H1 (cell line): Measurements from ENCODE around the gene SUMF1. TPM values are rescaled to one million over a fixed set of nuclear protein-coding genes. Genes with fewer than 3 reads are reported as not detected.

Experiments
- CTCF ChIA-PET: fragments of 300-600 bp; sonication (Branson Sonifier 250); formaldehyde crosslinking; loops from one replicate; lab custom pipeline; 2021; ENCODE audit not compliant: partially characterized antibody; lab: Charles Lee
- POLR2A ChIA-PET: fragments of 300-600 bp; sonication (Branson Sonifier 250); formaldehyde crosslinking; loops from one replicate; lab custom pipeline; 2021; ENCODE audit warnings: inconsistent platforms; ENCODE audit not compliant: partially characterized antibody; lab: Charles Lee
- DNase-seq, 2 experiments: peaks; one replicate each; pipeline versions ENCODE4 v3.0.0 to v3.0.0-alpha.2; 2010 to 2022; ENCODE audit warnings: low spot score in 2 of 2, low read depth in 1 of 2, mixed read lengths in 1 of 2
- FAIRE-seq: peaks from 2 replicates; lab custom pipeline; 2011; peaks lifted over from hg19 to GRCh38; lab: Jason Lieb, UNC
- H2AFZ ChIP-seq: 2 replicates; pipeline ENCODE4 v1.8.1; 2012; ENCODE audit warnings: low read length, inconsistent platforms
- H2AK5ac ChIP-seq: 2 replicates; pipeline ENCODE4 v1.6.1; 2013; ENCODE audit warnings: low read depth, low read length
- H2BK120ac ChIP-seq: replicated peaks from 2 replicates; pipeline ENCODE3; 2013; ENCODE audit warnings: low read depth, low read length, inconsistent platforms
- H2BK12ac ChIP-seq: 2 replicates; pipeline ENCODE4 v1.6.1; 2013; ENCODE audit warnings: low read depth, low read length
- H2BK15ac ChIP-seq: 2 replicates; pipeline ENCODE4 v1.6.1; 2013; ENCODE audit warnings: low read length
- H2BK20ac ChIP-seq: 2 replicates; pipeline ENCODE4 v1.6.1; 2013; ENCODE audit warnings: low read length
- H2BK5ac ChIP-seq: 2 replicates; pipeline ENCODE4 v1.6.1; 2013; ENCODE audit warnings: low read depth, low read length
- H3K14ac ChIP-seq: 2 replicates; pipeline ENCODE4 v1.6.1; 2013; ENCODE audit warnings: inconsistent platforms; ENCODE audit not compliant: insufficient read length
- H3K18ac ChIP-seq: 2 replicates; pipeline ENCODE4 v1.6.1; 2013; ENCODE audit warnings: low read length; ENCODE audit errors: extremely low read depth
- H3K23ac ChIP-seq: 2 replicates; pipeline ENCODE4 v1.6.1; 2013; ENCODE audit warnings: inconsistent platforms; ENCODE audit not compliant: insufficient read length
- H3K23me2 ChIP-seq: 2 replicates; pipeline ENCODE4 v1.6.1; 2013; ENCODE audit warnings: low read depth, low read length
- H3K27ac ChIP-seq: 2 replicates; pipeline ENCODE4 v1.6.1; 2011; ENCODE audit warnings: low read depth, low read length, inconsistent platforms
- H3K27me3 ChIP-seq, 4 experiments: replicated peaks in 1 of 4; 1 replicate in 1 of 4; 2 replicates in 3 of 4; pipeline versions ENCODE4 v1.6.1 to v1.8.1; 2011 to 2013; ENCODE audit warnings: low read length in 3 of 4, mild to moderate bottlenecking in 3 of 4, inconsistent platforms in 2 of 4, mixed read lengths in 2 of 4, moderate library complexity in 1 of 4; ENCODE audit not compliant: control insufficient read depth in 3 of 4, insufficient read depth in 3 of 4; ENCODE audit errors: extremely low read depth in 1 of 4
- H3K36me3 ChIP-seq, 4 experiments: 2 replicates each; pipeline versions ENCODE4 v1.6.1 to v1.8.1; 2011 to 2013; ENCODE audit warnings: mild to moderate bottlenecking in 4 of 4, low read length in 3 of 4, moderate library complexity in 2 of 4, control low read depth in 1 of 4, inconsistent platforms in 1 of 4; ENCODE audit not compliant: insufficient read depth in 4 of 4, control insufficient read depth in 2 of 4
- H3K4ac ChIP-seq: replicated peaks from 2 replicates; pipeline ENCODE3; 2013; ENCODE audit warnings: low read length, low read depth, mixed read lengths, inconsistent platforms; ENCODE audit not compliant: insufficient read length
- H3K4me1 ChIP-seq, 4 experiments: replicated peaks in 1 of 4; 1 replicate in 1 of 4; 2 replicates in 3 of 4; pipeline versions ENCODE4 v1.6.1 to v1.8.1; 2011 to 2013; ENCODE audit warnings: low read length in 3 of 4, inconsistent platforms in 2 of 4, mixed read lengths in 1 of 4; ENCODE audit not compliant: insufficient read depth in 4 of 4, control insufficient read depth in 3 of 4
- H3K4me2 ChIP-seq, 2 experiments: 2 replicates each; pipeline versions ENCODE4 v1.6.1 to v1.8.1; 2011 to 2013; ENCODE audit warnings: low read depth in 2 of 2, low read length in 2 of 2, control low read depth in 1 of 2, inconsistent platforms in 1 of 2, mild to moderate bottlenecking in 1 of 2; ENCODE audit not compliant: insufficient read depth in 1 of 2
- H3K4me3 ChIP-seq, 4 experiments: fragments of 200-600, 300-600 bp in 1 of 4; sonication (generic), shearing (Covaris generic), sonication (Bioruptor Twin) in 1 of 4; 2 replicates each; pipeline versions ENCODE4 v1.5.1 to v1.8.1; 2011 to 2016; ENCODE audit warnings: low read length in 4 of 4, low read depth in 3 of 4, control low read depth in 2 of 4, inconsistent platforms in 2 of 4, mild to moderate bottlenecking in 2 of 4, mixed read lengths in 1 of 4, moderate library complexity in 1 of 4; ENCODE audit not compliant: insufficient read depth in 2 of 4; ENCODE audit errors: extremely low read depth in 1 of 4
- H3K56ac ChIP-seq: replicated peaks from 2 replicates; pipeline ENCODE3; 2013; ENCODE audit warnings: low read depth, mild to moderate bottlenecking, mixed read lengths, low read length, inconsistent platforms; ENCODE audit not compliant: insufficient read length
- H3K79me1 ChIP-seq: 2 replicates; pipeline ENCODE4 v1.6.1; 2013; ENCODE audit warnings: low read depth, low read length, control low read depth
- H3K79me2 ChIP-seq, 2 experiments: 2 replicates each; pipeline versions ENCODE4 v1.6.1 to v1.8.1; 2012 to 2013; ENCODE audit warnings: low read length in 2 of 2, mild to moderate bottlenecking in 2 of 2, inconsistent platforms in 1 of 2; ENCODE audit not compliant: insufficient read depth in 2 of 2, control insufficient read depth in 1 of 2
- H3K9ac ChIP-seq, 4 experiments: replicated peaks in 1 of 4; 1 replicate in 1 of 4; 2 replicates in 3 of 4; pipeline versions ENCODE4 v1.6.1 to v1.8.1; 2011 to 2013; ENCODE audit warnings: low read depth in 3 of 4, low read length in 3 of 4, control low read depth in 2 of 4, mild to moderate bottlenecking in 2 of 4, moderate library complexity in 2 of 4, inconsistent platforms in 1 of 4; ENCODE audit errors: extremely low read depth in 1 of 4
- H3K9me3 ChIP-seq, 2 experiments: 2 replicates each; pipeline versions ENCODE4 v1.6.1 to v1.8.1; 2012 to 2013; ENCODE audit warnings: mild to moderate bottlenecking in 2 of 2, moderate library complexity in 2 of 2, control low read depth in 1 of 2, inconsistent platforms in 1 of 2, low read depth in 1 of 2, low read length in 1 of 2, mixed read lengths in 1 of 2; ENCODE audit not compliant: insufficient read depth in 2 of 2
- H4K20me1 ChIP-seq, 2 experiments: replicated peaks in 1 of 2; 2 replicates each; pipeline versions ENCODE3 to v1.8.1; 2011 to 2013; ENCODE audit warnings: inconsistent platforms in 2 of 2, low read length in 2 of 2, mild to moderate bottlenecking in 1 of 2; ENCODE audit not compliant: insufficient read depth in 2 of 2, control insufficient read depth in 1 of 2
- H4K5ac ChIP-seq: 2 replicates; pipeline ENCODE4 v1.6.1; 2013; ENCODE audit warnings: low read length, low read depth, mixed read lengths, inconsistent platforms; ENCODE audit not compliant: insufficient read length
- H4K8ac ChIP-seq: 2 replicates; pipeline ENCODE4 v1.8.0; 2013; ENCODE audit warnings: mild to moderate bottlenecking, moderate library complexity, low read length, inconsistent platforms; ENCODE audit not compliant: insufficient read depth; ENCODE audit errors: extremely low read depth
- H4K91ac ChIP-seq: replicated peaks from 2 replicates; pipeline ENCODE3; 2013; ENCODE audit warnings: low read length, mixed read lengths, inconsistent platforms; ENCODE audit not compliant: insufficient read length
- BACH1 ChIP-seq: IDR thresholded peaks from 2 replicates; pipeline ENCODE4 v1.6.1; 2012; ENCODE audit warnings: low read length, improper control_type of control experiment
- BRCA1 ChIP-seq: IDR thresholded peaks from 2 replicates; pipeline ENCODE4 v1.6.1; 2012; ENCODE audit warnings: low read depth, low read length, improper control_type of control experiment
- RNF2 ChIP-seq: fragments of 200-900, 300-1000 bp; sonication (generic); IDR thresholded peaks from 2 replicates; pipeline ENCODE4 v1.7.1; 2016; ENCODE audit warnings: borderline replicate concordance, low read depth, mild to moderate bottlenecking, antibody characterized with exemption, low read length; ENCODE audit not compliant: poor library complexity, severe bottlenecking; ENCODE audit errors: missing control alignments
- SIN3A ChIP-seq, 2 experiments: IDR thresholded peaks in 1 of 2; conservative IDR thresholded peaks in 1 of 2; 2 replicates each; pipeline ENCODE4 v1.6.1; 2011 to 2012; ENCODE audit warnings: low read length in 2 of 2, improper control_type of control experiment in 1 of 2, low read depth in 1 of 2, mild to moderate bottlenecking in 1 of 2
- SRF ChIP-seq: IDR thresholded peaks from 2 replicates; pipeline ENCODE4 v1.6.1; 2011; ENCODE audit warnings: mild to moderate bottlenecking, low read depth, low read length, moderate library complexity
- TCF12 ChIP-seq: IDR thresholded peaks from 2 replicates; pipeline ENCODE4 v1.6.1; 2011; ENCODE audit warnings: low read depth, mild to moderate bottlenecking, low read length
- WGBS, 2 experiments: shearing (Covaris generic) in 1 of 2; methylation state at CpG; one replicate each; pipeline versions ENCODE4 v1.1.6 to v1.1.7; 2013 to 2015; ENCODE audit warnings: low lambda C conversion rate in 2 of 2, mixed read lengths in 2 of 2, inconsistent platforms in 1 of 2, low coverage in 1 of 2, missing lambda C conversion rate in 1 of 2; ENCODE audit not compliant: insufficient replicate concordance in 2 of 2, insufficient coverage in 1 of 2, insufficient read length in 1 of 2; ENCODE audit errors: extremely low coverage in 1 of 2, missing lambda C conversion rate in 1 of 2; 5-methylcytosine and 5-hydroxymethylcytosine counted together
- polyA plus RNA-seq, 7 experiments: library from polyadenylated mRNA; depleted of rRNA in 3 of 7; stranded (reverse) in 5 of 7; unstranded in 2 of 7; fragments of >200 nt in 5 of 7; fragments of 200-250 nt in 2 of 7; gene quantifications; 1 replicate in 5 of 7; 2 replicates in 1 of 7; 4 replicates in 1 of 7; pipeline versions ENCODE4 v1.2.1 to v1.2.3, GENCODE V29; 2011 to 2013; ENCODE audit warnings: missing spikeins in 2 of 7, mixed read lengths in 2 of 7
- total RNA-seq: library from RNA; stranded (reverse); fragmentation: NEBNext Ultra II Directional; extraction: Animal tissue kit (Norgen Biotek cat#: 25700); gene quantifications from 2 replicates; pipeline ENCODE4 v1.2.1, GENCODE V29; 2021
- TF ChIP-seq, protein P1 (sequence below): IDR thresholded peaks from 2 replicates; pipeline ENCODE4 v1.6.1; 2012; ENCODE audit warnings: low read length, inconsistent platforms
- TF ChIP-seq, protein P2 (sequence below): IDR thresholded peaks from 2 replicates; pipeline ENCODE4 v1.6.1; 2011; ENCODE audit warnings: low read length, improper control_type of control experiment
- TF ChIP-seq, protein P3 (sequence below): IDR thresholded peaks from 2 replicates; pipeline ENCODE4 v1.6.1; 2011; ENCODE audit warnings: low read depth, mild to moderate bottlenecking, low read length; ENCODE audit not compliant: insufficient read depth

SUMF1 gene
- total and polyA plus RNA-seq, 2 of the 8 experiments (the other 6 are each of a cell fraction or from before 2014, with no cell fraction given) = 12.5 to 15.0 TPM

DNA sequence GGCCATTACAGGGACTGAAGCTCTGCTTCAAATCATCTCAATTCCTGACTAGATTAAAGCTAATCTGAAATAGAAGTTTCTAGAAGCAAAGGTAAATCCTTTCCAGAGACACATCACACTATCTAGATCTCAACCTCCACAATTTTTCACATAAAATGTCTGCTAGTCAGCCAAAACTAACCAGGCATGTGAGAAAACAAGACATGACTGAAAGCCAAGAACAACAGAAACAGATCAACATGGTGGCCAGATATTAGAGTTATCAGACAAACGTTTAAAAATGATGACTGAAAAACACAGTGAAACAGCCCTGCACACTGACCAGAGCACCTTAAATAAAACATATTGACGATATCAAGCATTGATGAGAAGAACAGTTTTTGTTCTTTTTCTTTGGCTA is 59.1 kb downstream of the SUMF1 start:
- H2BK20ac ChIP-seq = no peak overlapping the region
- ChIA-PET POLR2A (no interaction called here), CTCF (no interaction called here)
- DNase-seq (no peak), FAIRE-seq (no peak)
- H2AK5ac ChIP-seq = no peak overlapping the region
- H3K9ac ChIP-seq = no peak overlapping the region
- no peak overlapping the region for H3K23ac ChIP-seq
- H3K79me1 ChIP-seq = no peaks in the 10 kb centered on the region
- H3K4me1 ChIP-seq = no peaks in the 10 kb centered on the region
- H2BK5ac ChIP-seq = no peak overlapping the region
- H4K91ac ChIP-seq = no peak overlapping the region
- no peak overlapping the region for H3K4me3 ChIP-seq
- H2AFZ ChIP-seq = no peak overlapping the region
- WGBS, 2 experiments = 77% methylated on average over 2 of the region's 2 CpGs; no CpG with 5 or more reads in 1 of the 2 experiments
- H2BK120ac ChIP-seq = no peak overlapping the region
- TF ChIP-seq, protein P1, sequence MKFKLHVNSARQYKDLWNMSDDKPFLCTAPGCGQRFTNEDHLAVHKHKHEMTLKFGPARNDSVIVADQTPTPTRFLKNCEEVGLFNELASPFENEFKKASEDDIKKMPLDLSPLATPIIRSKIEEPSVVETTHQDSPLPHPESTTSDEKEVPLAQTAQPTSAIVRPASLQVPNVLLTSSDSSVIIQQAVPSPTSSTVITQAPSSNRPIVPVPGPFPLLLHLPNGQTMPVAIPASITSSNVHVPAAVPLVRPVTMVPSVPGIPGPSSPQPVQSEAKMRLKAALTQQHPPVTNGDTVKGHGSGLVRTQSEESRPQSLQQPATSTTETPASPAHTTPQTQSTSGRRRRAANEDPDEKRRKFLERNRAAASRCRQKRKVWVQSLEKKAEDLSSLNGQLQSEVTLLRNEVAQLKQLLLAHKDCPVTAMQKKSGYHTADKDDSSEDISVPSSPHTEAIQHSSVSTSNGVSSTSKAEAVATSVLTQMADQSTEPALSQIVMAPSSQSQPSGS = no peak
- TF ChIP-seq BACH1 = no peak
- TF ChIP-seq, protein P2, sequence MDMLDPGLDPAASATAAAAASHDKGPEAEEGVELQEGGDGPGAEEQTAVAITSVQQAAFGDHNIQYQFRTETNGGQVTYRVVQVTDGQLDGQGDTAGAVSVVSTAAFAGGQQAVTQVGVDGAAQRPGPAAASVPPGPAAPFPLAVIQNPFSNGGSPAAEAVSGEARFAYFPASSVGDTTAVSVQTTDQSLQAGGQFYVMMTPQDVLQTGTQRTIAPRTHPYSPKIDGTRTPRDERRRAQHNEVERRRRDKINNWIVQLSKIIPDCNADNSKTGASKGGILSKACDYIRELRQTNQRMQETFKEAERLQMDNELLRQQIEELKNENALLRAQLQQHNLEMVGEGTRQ = no peak
- no peak for TF ChIP-seq SRF
- no peak for TF ChIP-seq RNF2
- no peak for TF ChIP-seq SIN3A (conservative IDR thresholded peaks at IDR 0.05 in 1 of 2, IDR thresholded peaks at IDR 0.05 in 1 of 2; ENCODE audit: low read depth in 1 of 2, low read length in 2 of 2)
- TF ChIP-seq, protein P3, sequence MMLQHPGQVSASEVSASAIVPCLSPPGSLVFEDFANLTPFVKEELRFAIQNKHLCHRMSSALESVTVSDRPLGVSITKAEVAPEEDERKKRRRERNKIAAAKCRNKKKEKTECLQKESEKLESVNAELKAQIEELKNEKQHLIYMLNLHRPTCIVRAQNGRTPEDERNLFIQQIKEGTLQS = no peak
- no peak for TF ChIP-seq BRCA1
- no peak for TF ChIP-seq TCF12
- H3K36me3 ChIP-seq = peaks cover 0 to 7% (median 0%) of the 10 kb centered on the region in 4 experiments; a peak in 4 of 8 replicates
- H3K14ac ChIP-seq = no peak overlapping the region
- no peak overlapping the region for H2BK15ac ChIP-seq
- no peak overlapping the region for H3K27ac ChIP-seq
- H4K8ac ChIP-seq = no peak overlapping the region
- H3K4me2 ChIP-seq = no peak overlapping the region
- H3K18ac ChIP-seq = no peak overlapping the region
- no peaks in the 10 kb centered on the region for H3K79me2 ChIP-seq
- no peak overlapping the region for H2BK12ac ChIP-seq
- H3K9me3 ChIP-seq = no peaks in the 10 kb centered on the region
- no peak overlapping the region for H4K5ac ChIP-seq
- H4K20me1 ChIP-seq = no peaks in the 10 kb centered on the region
- H3K4ac ChIP-seq = no peak overlapping the region
- no peaks in the 10 kb centered on the region for H3K23me2 ChIP-seq
- H3K56ac ChIP-seq = no peak overlapping the region
- H3K27me3 ChIP-seq = no peaks in the 10 kb centered on the region
